Neuronal stem cell (in vitro differentiated cells): ENCODE measurements around the gene TCAIM.

ENCODE experiments used
- DNase-seq: peaks from one replicate; pipeline ENCODE4 v3.0.0-alpha.2; 2013; ENCODE audit warnings: low spot score
- H2AFZ ChIP-seq: one replicate; pipeline ENCODE4 v1.6.1; 2013; ENCODE audit warnings: mild to moderate bottlenecking, low read length, inconsistent platforms
- H2AK5ac ChIP-seq: 2 replicates; pipeline ENCODE4 v1.6.1; 2013; ENCODE audit warnings: low read depth, mild to moderate bottlenecking, inconsistent platforms, low read length, moderate library complexity, mixed read lengths
- H2BK120ac ChIP-seq: 2 replicates; pipeline ENCODE4 v1.6.1; 2013; ENCODE audit warnings: low read depth, mild to moderate bottlenecking, inconsistent platforms, low read length, moderate library complexity, mixed read lengths
- H2BK12ac ChIP-seq: one replicate; pipeline ENCODE4 v1.6.1; 2013; ENCODE audit warnings: low read length, inconsistent platforms
- H2BK15ac ChIP-seq: 2 replicates; pipeline ENCODE4 v1.6.1; 2013; ENCODE audit warnings: mild to moderate bottlenecking, low read length, inconsistent platforms, mixed read lengths
- H2BK5ac ChIP-seq: one replicate; pipeline ENCODE4 v1.6.1; 2013; ENCODE audit warnings: inconsistent platforms, mild to moderate bottlenecking, low read length, moderate library complexity
- H3K14ac ChIP-seq: one replicate; pipeline ENCODE4 v1.6.1; 2013; ENCODE audit warnings: low read length, inconsistent platforms
- H3K18ac ChIP-seq: 2 replicates; pipeline ENCODE4 v1.6.1; 2013; ENCODE audit warnings: low read length, inconsistent platforms
- H3K23ac ChIP-seq: 2 replicates; pipeline ENCODE4 v1.6.1; 2013; ENCODE audit warnings: low read depth, mild to moderate bottlenecking, mixed read lengths, low read length, inconsistent platforms; ENCODE audit not compliant: poor library complexity
- H3K27ac ChIP-seq: replicated peaks from 3 replicates; pipeline ENCODE4 v1.5.1; 2013; ENCODE audit warnings: low read length, inconsistent platforms
- H3K27me3 ChIP-seq, 3 experiments: 2 replicates each; pipeline ENCODE4 v1.6.1; 2013; ENCODE audit warnings: low read length in 3 of 3, mild to moderate bottlenecking in 2 of 3, inconsistent platforms in 1 of 3, low read depth in 1 of 3, mixed read lengths in 1 of 3, moderate library complexity in 1 of 3; ENCODE audit not compliant: control insufficient read depth in 3 of 3, insufficient read depth in 3 of 3
- H3K36me3 ChIP-seq, 2 donors: replicated peaks in 1 of 2; 2 replicates each; pipeline ENCODE4 v1.6.1; 2013; ENCODE audit warnings: low read length in 2 of 2; ENCODE audit not compliant: control insufficient read depth in 2 of 2, insufficient read depth in 2 of 2
- H3K4ac ChIP-seq: 2 replicates; pipeline ENCODE4 v1.6.1; 2013; ENCODE audit warnings: inconsistent platforms, mild to moderate bottlenecking, low read length, moderate library complexity
- H3K4me1 ChIP-seq, 2 donors: 1 replicate in 1 of 2; 2 replicates in 1 of 2; pipeline ENCODE4 v1.6.1; 2013; ENCODE audit warnings: low read length in 2 of 2, low read depth in 1 of 2; ENCODE audit not compliant: control insufficient read depth in 2 of 2, insufficient read depth in 1 of 2
- H3K4me2 ChIP-seq: one replicate; pipeline ENCODE4 v1.6.1; 2013; ENCODE audit warnings: mild to moderate bottlenecking, low read length, inconsistent platforms; ENCODE audit not compliant: insufficient read depth, poor library complexity, severe bottlenecking
- H3K4me3 ChIP-seq, 2 donors: 2 replicates each; pipeline ENCODE4 v1.5.1; 2013; ENCODE audit warnings: low read length in 2 of 2, mild to moderate bottlenecking in 2 of 2, inconsistent platforms in 1 of 2, moderate library complexity in 1 of 2
- H3K79me1 ChIP-seq: one replicate; pipeline ENCODE4 v1.6.1; 2013; ENCODE audit warnings: low read depth, mild to moderate bottlenecking, inconsistent platforms, low read length, moderate library complexity
- H3K9ac ChIP-seq: one replicate; pipeline ENCODE4 v1.6.1; 2013; ENCODE audit warnings: mild to moderate bottlenecking, low read depth, low read length, inconsistent platforms; ENCODE audit not compliant: poor library complexity
- H3K9me3 ChIP-seq, 2 donors: replicated peaks in 1 of 2; 2 replicates each; pipeline versions ENCODE3 to v1.6.1; 2013; ENCODE audit warnings: low read length in 2 of 2, mild to moderate bottlenecking in 2 of 2, inconsistent platforms in 1 of 2, low read depth in 1 of 2, mixed read lengths in 1 of 2, moderate library complexity in 1 of 2; ENCODE audit not compliant: control insufficient read depth in 2 of 2, insufficient read depth in 1 of 2
- H4K8ac ChIP-seq: one replicate; pipeline ENCODE4 v1.6.1; 2013; ENCODE audit warnings: low read depth, mild to moderate bottlenecking, inconsistent platforms, low read length, moderate library complexity
- H4K91ac ChIP-seq: one replicate; pipeline ENCODE4 v1.6.1; 2013; ENCODE audit warnings: low read length, low read depth, mild to moderate bottlenecking, inconsistent platforms; ENCODE audit not compliant: poor library complexity
- WGBS, 2 donors: extraction: QIAGEN DNeasy Blood & Tissue Kit; methylation state at CpG; one replicate each; pipeline ENCODE4 v1.1.7; 2013; ENCODE audit warnings: missing lambda C conversion rate in 2 of 2, mixed read lengths in 1 of 2; ENCODE audit not compliant: insufficient read length in 2 of 2, insufficient replicate concordance in 1 of 2; ENCODE audit errors: extremely low coverage in 2 of 2; 5-methylcytosine and 5-hydroxymethylcytosine counted together

The TCAIM gene

DNA sequence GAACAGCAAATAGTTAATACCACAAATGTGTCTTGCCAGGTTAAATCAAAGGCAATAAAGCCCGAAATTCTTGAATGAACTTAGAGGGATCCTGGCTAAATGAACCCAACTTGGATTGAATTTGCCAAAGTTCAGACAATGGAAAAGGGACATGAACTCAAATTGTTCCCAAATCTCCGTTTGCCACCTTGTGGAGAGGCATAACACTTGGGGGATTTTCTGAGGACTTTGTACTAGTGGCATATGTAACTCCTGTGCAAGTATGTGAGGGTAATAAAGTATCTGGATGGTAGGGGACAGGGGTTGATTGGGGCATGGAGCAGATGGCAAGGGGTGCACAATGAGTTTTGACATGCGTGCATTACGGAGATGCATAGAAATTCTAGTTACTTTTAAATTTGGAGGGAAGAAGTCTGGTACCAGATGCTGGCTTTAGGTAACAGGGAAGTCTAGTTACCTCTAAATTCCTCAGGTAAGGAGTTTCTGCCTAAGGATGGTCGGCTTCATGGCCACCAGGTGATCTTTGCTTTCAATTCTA, 1.2 kb upstream of the TCAIM start:
- no peak overlapping the region for H4K8ac ChIP-seq
- H2AK5ac ChIP-seq: no peak overlapping the region
- no CpG with 5 or more reads among the region's 5 CpGs for WGBS, 2 donors
- H3K4ac ChIP-seq: no peak overlapping the region
- H3K4me2 ChIP-seq: peak overlapping the region; percentile 53
- peaks cover 5 to 10% of the 10 kb centered on the region in 2 donors for H3K4me1 ChIP-seq
- no peak overlapping the region for H3K14ac ChIP-seq
- H3K79me1 ChIP-seq: no peaks in the 10 kb centered on the region
- peaks cover 0 to 6% (median 0%) of the 10 kb centered on the region in 3 experiments for H3K27me3 ChIP-seq
- no peak overlapping the region for H2BK5ac ChIP-seq
- H2AFZ ChIP-seq: peak overlapping the region; percentile 96
- H4K91ac ChIP-seq: no peak overlapping the region
- H3K9me3 ChIP-seq: peaks cover 0 to 3% of the 10 kb centered on the region in 2 donors
- H3K27ac ChIP-seq: peak overlapping the region; percentile 99
- H3K4me3 ChIP-seq: peak overlapping the region in 1 of 2 donors; percentile 70
- H3K36me3 ChIP-seq: peaks cover 0 to 4% of the 10 kb centered on the region in 2 donors
- no peak overlapping the region for H2BK15ac ChIP-seq
- no peak overlapping the region for H2BK120ac ChIP-seq
- no peak overlapping the region for H3K23ac ChIP-seq
- H2BK12ac ChIP-seq: no peak overlapping the region
- DNase-seq: no peak
- no peak overlapping the region for H3K18ac ChIP-seq
- no peak overlapping the region for H3K9ac ChIP-seq

DNA sequence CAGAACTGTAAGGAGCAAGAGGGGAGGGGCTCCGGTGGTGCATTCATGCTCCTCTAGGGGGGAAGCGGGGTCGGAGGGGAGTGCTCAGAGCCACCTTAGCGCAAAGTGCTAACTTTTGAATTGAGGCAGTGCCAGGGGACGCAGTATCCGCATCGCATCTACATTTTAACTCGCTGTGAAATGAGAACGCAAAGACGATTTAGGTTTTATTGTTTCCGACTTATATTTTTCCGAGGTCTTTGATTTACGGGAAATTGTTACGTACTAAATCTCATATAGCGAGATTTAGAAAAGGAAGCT, 212 bp downstream of the TCAIM start:
- no peak overlapping the region for H2AK5ac ChIP-seq
- H3K27me3 ChIP-seq: peaks cover 0 to 3% (median 0%) of the 10 kb centered on the region in 3 experiments
- no peak overlapping the region for H2BK12ac ChIP-seq
- no peak overlapping the region for H2BK15ac ChIP-seq
- H4K8ac ChIP-seq: no peak overlapping the region
- H3K9me3 ChIP-seq: peaks cover 0 to 3% of the 10 kb centered on the region in 2 donors
- peaks cover 5 to 10% of the 10 kb centered on the region in 2 donors for H3K4me1 ChIP-seq
- H2BK120ac ChIP-seq: no peak overlapping the region
- no peak overlapping the region for H4K91ac ChIP-seq
- peak overlapping the region; percentile 37 for H3K4me2 ChIP-seq
- peak overlapping the region; percentile 99 for H3K23ac ChIP-seq
- no peak for DNase-seq
- no peaks in the 10 kb centered on the region for H3K79me1 ChIP-seq
- H3K27ac ChIP-seq: peak overlapping the region; percentile 74
- peak overlapping the region; percentile 53 for H3K9ac ChIP-seq
- peak overlapping the region; percentile 96 for H2AFZ ChIP-seq
- no peak overlapping the region for H3K4ac ChIP-seq
- H3K18ac ChIP-seq: no peak overlapping the region
- WGBS, 2 donors: no CpG with 5 or more reads among the region's 15 CpGs
- peaks cover 0 to 10% of the 10 kb centered on the region in 2 donors for H3K36me3 ChIP-seq
- peak overlapping the region; percentile 91 for H2BK5ac ChIP-seq
- no peak overlapping the region for H3K14ac ChIP-seq
- peak overlapping the region; percentile 70 to 89 for H3K4me3 ChIP-seq

GRCh38 chr3:44339181-44340057, 853 bp downstream of the TCAIM start:
- Histone ChIP-seq H3K36me3 (peaks cover 0 to 10% of the 10 kb centered on the region in 2 donors), H3K27me3 (peaks cover 0 to 3% (median 0%) of the 10 kb centered on the region in 3 experiments), H3K23ac (no peak overlapping the region), H3K27ac (no peak overlapping the region), H3K9me3 (peaks cover 0 to 3% of the 10 kb centered on the region in 2 donors), H2AK5ac (no peak overlapping the region), H2BK5ac (no peak overlapping the region), H2BK120ac (no peak overlapping the region), H3K4me1 (peaks cover 5 to 10% of the 10 kb centered on the region in 2 donors), H3K4me2 (peak overlapping the region; percentile 37), H2BK15ac (no peak overlapping the region), H3K14ac (no peak overlapping the region), H2AFZ (peak overlapping the region; percentile 96), H4K91ac (no peak overlapping the region), H3K79me1 (no peaks in the 10 kb centered on the region), H2BK12ac (no peak overlapping the region), H3K9ac (no peak overlapping the region), H3K4ac (no peak overlapping the region), H3K18ac (no peak overlapping the region), H4K8ac (no peak overlapping the region), H3K4me3 (peak overlapping the region in 1 of 2 donors; percentile 70)
- WGBS, 2 donors: no CpG with 5 or more reads among the region's 11 CpGs
- DNase-seq: no peak

DNA sequence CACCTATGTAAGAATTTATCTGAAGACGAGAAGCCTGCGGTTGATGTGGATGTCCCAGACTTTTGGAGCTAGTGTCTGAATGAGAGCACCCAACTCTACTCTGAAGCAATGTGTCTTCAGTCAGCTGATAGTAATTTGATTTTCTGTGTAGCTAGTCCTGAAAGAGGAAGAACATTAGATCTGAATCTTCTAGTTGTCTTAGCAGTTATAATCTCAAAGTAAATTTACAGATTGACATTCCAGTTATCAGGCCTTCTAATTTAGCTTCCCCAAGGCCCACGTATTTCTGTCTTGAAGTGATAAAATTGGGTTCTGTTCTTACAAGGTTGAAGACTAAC, 1.5 kb downstream of the TCAIM start:
- H2AFZ ChIP-seq: peak overlapping the region; percentile 96
- no peak overlapping the region for H4K8ac ChIP-seq
- H3K4me1 ChIP-seq: peaks cover 5 to 10% of the 10 kb centered on the region in 2 donors
- H2AK5ac ChIP-seq: no peak overlapping the region
- no peak overlapping the region for H2BK15ac ChIP-seq
- no peak overlapping the region for H3K27ac ChIP-seq
- DNase-seq: no peak
- no peak overlapping the region for H3K4me3 ChIP-seq
- WGBS, 2 donors: no CpG with 5 or more reads among the region's 3 CpGs
- H3K23ac ChIP-seq: no peak overlapping the region
- H3K9me3 ChIP-seq: peaks cover 0 to 3% of the 10 kb centered on the region in 2 donors
- no peaks in the 10 kb centered on the region for H3K27me3 ChIP-seq
- no peak overlapping the region for H3K9ac ChIP-seq
- no peak overlapping the region for H3K18ac ChIP-seq
- H2BK5ac ChIP-seq: no peak overlapping the region
- H4K91ac ChIP-seq: no peak overlapping the region
- no peak overlapping the region for H3K14ac ChIP-seq
- H3K4me2 ChIP-seq: no peak overlapping the region
- no peak overlapping the region for H3K4ac ChIP-seq
- no peak overlapping the region for H2BK120ac ChIP-seq
- H3K79me1 ChIP-seq: no peaks in the 10 kb centered on the region
- peaks cover 0 to 10% of the 10 kb centered on the region in 2 donors for H3K36me3 ChIP-seq
- no peak overlapping the region for H2BK12ac ChIP-seq
